Measurements from ENCODE around the gene EML2.
A peak's percentile ranks its signal among the peaks of the same experiment; 100 is the strongest.

EML2 gene

GRCh38 chr19:45668342-45668871 is 29.2 kb upstream of the EML2 start:
- ChIA-PET POLR2A (interaction anchor here (1.0 kb wide), 1 partner anchor 26 kb away, joined by 3 read pairs; no protein-coding TSS in a partner anchor), CTCF (interaction anchor here (0.9 to 3.7 kb wide), 5 partner anchors 10 to 26 kb away, joined by 3 to 25 read pairs (median 5); partner anchors contain the start of gene QPCTL)
- DNase-seq (ENCODE audit: low read depth, low spot score): no peak
- TF ChIP-seq CTCF (IDR thresholded peaks at IDR 0.05; ENCODE audit: insufficient read depth, low read length, missing control alignments): no peak
- H3K4me3 ChIP-seq (ENCODE audit: low read depth, low read length): peak overlapping the region; percentile 59

DNA sequence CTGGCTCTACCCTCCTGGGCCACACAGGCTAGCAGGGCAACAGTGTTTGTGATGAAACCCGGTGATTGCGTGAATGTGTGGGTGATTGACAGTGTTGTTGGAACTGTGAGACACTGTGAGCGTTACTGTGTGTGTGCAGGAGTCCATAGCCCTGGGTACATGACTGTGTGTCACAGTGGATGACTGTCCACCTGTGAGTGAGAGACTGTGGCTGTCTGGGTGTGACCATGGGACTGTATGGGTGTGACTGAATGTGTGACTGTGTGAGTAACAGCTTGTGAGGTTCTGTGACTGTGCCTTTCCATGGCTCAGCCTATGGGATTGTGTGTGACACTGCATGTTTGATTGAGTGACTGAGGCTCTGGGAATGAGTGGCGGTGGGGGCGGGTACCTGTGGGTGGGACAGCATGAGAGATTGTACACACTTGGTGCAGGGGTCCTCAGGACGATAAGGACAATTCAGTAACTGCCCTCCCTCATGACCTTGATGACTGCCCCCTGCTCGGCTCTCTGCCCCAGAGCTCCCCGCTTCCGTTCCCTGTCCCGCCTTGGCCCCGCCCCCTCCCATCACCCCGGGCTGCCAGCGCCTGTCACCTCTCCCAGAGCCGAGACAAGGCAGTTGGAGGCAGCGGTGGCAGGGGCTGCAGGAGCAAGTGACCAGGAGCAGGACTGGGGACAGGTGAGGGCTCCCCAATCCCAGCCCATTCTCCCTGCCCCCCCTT is 28.6 kb upstream of the EML2 start, which contains the start of gene GIPR:
Gene GIPR, plus strand, starts transcription at position 602 of the 722 bp plus-strand sequence. CDS start 1,300 bp downstream, outside the sequence.
- no peak for DNase-seq (ENCODE audit: low read depth, low spot score)
- H3K4me3 ChIP-seq (ENCODE audit: low read depth, low read length): peak within 1 kb of the TSS; percentile 59
- no peak for TF ChIP-seq CTCF (IDR thresholded peaks at IDR 0.05; ENCODE audit: insufficient read depth, low read length, missing control alignments)
- ChIA-PET CTCF (interaction anchor here (0.9 to 3.7 kb wide), 5 partner anchors 13 to 26 kb away, joined by 3 to 25 read pairs (median 5); partner anchors contain the start of gene QPCTL), POLR2A (interaction anchor here (0.6 kb wide), 1 partner anchor 12 kb away, joined by 3 read pairs; no protein-coding TSS in a partner anchor)

DNA sequence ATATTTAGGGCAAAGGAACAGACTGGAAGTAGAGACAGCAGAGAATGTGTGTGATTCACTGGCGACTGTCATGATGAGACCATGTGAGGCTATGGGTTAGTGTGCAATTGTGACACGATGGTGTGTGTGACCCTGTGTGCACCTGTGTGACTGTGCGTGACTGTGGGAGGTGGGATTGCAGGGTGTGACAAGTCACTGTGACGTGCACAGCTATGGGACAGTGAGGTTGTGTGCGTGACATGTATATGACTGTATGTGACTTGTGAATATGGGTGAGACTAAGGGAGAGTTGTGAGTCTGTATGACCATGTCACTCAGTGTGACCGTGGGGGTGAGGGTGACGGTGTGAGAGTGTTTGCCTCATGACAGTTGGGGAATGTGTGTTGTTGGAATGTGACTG is 25.4 kb upstream of the EML2 start:
- TF ChIP-seq CTCF (IDR thresholded peaks at IDR 0.05; ENCODE audit: insufficient read depth, low read length, missing control alignments): no peak
- ChIA-PET POLR2A (no interaction called here), CTCF (no interaction called here)
- no peak for DNase-seq (ENCODE audit: low read depth, low spot score)
- H3K4me3 ChIP-seq (ENCODE audit: low read depth, low read length): no peak overlapping the region

GRCh38 chr19:45663800-45664199 is 24.6 kb upstream of the EML2 start:
- no peak for DNase-seq (ENCODE audit: low read depth, low spot score)
- POLR2A ChIA-PET: no interaction called here
- CTCF ChIA-PET: no interaction called here
- no peak for TF ChIP-seq CTCF (IDR thresholded peaks at IDR 0.05; ENCODE audit: insufficient read depth, low read length, missing control alignments)
- H3K4me3 ChIP-seq (ENCODE audit: low read depth, low read length): no peak overlapping the region

DNA sequence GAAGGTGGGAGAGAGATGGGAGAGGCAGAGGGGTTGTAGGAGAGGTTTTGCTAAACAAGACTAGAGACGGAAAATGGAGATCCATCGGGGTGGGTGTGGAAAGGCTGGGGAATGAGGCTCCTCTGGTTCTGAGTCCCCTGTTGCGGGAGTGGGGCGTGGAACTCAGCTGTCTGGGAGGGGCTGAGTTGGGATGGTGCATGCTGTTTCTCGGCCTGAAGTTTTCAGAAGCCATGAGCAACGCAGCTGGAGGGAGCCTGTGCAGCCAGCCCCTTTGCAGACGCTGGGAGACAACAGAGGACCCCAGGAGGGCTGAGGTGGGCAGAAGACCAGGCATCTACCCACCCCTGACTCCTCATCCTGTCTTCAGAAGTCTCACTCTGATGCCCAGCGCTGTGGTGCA is 21.4 kb upstream of the EML2 start:
- ChIA-PET POLR2A (no interaction called here), CTCF (interaction anchor here (1.4 to 1.9 kb wide), 4 partner anchors 8 to 19 kb away, joined by 3 to 7 read pairs (median 4); no protein-coding TSS in a partner anchor)
- no peak for DNase-seq (ENCODE audit: low read depth, low spot score)
- TF ChIP-seq CTCF (IDR thresholded peaks at IDR 0.05; ENCODE audit: insufficient read depth, low read length, missing control alignments): no peak
- H3K4me3 ChIP-seq (ENCODE audit: low read depth, low read length): no peak overlapping the region

DNA sequence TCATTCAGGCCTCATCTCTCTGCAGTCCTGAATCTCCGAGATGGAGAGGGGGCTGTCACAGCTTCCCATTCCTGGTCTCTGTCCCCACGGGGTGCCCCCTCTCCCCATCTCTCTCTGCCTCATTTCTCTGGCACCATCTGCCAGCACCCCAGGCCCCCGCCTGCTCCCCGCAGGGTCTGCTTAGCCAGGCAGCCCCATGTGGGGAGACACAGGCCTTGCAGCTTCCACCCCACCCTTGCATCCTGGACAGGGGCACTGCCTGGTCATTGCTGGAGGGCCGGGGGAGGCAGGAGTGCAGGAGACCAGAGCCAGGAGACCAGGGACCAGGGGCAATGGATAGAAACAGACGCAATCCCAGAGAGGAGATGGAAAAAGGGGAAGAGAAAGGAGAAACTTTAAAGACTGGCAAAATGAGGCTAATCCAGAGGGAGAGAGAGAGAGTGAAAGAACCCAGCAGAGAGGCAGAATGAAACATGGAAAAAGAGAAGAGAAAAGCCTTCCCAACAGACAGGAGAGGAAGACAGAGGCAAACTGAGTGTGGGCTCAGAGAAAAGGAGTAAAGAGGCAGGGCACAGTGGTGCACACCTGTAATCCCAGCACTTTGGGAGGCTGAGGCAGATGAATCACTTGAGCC is 20.0 kb upstream of the EML2 start:
- ChIA-PET POLR2A (no interaction called here), CTCF (no interaction called here)
- DNase-seq (ENCODE audit: low read depth, low spot score): no peak
- no peak overlapping the region for H3K4me3 ChIP-seq (ENCODE audit: low read depth, low read length)
- no peak for TF ChIP-seq CTCF (IDR thresholded peaks at IDR 0.05; ENCODE audit: insufficient read depth, low read length, missing control alignments)

All from AG04449 (cell line).